ENCODE data around the gene LSR.

GRCh38 chr19:35297922-35298321, 49.1 kb downstream of the LSR start:
- TF ChIP-seq POLR2A (IDR thresholded peaks at IDR 0.05) (no peak), CTCF (IDR thresholded peaks at IDR 0.05) (no peak)
